GM12872 (cell line): ENCODE measurements around the gene ATP13A5.

Source experiments
- TF ChIP-seq, protein P1 (sequence below): IDR thresholded peaks from 3 replicates; pipeline ENCODE4 v1.5.1; 2011; ENCODE audit warnings: low read depth, mild to moderate bottlenecking, low read length, moderate library complexity; ENCODE audit not compliant: insufficient read depth

The ATP13A5 gene

DNA sequence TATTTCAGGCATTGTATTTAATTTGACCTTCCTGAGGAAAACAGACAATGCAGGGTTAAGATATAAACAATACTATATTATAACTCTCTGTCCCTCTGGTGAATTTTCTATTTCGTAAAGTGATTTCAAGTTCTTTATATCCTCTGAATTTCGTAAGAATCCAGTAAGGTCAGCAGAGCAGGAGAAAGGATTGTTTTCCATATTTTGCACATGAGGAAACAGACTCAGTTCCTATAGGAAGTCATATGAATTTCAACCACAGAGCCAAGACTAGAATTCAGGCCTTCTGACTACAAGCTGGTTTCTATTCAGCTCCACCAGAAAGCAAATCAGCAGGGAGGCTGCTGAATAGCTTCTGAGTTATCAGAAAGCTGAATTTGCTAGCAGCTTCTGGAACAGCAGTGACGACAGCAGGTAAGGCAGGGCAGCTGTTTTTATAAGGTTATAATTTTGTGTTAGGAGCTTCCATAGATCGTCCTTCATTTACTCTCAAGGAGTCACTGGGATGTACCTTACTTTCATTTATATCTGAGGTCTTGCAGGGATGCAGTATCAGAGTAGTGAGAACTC is 148.6 kb downstream of the ATP13A5 start:
- TF ChIP-seq, protein P1, sequence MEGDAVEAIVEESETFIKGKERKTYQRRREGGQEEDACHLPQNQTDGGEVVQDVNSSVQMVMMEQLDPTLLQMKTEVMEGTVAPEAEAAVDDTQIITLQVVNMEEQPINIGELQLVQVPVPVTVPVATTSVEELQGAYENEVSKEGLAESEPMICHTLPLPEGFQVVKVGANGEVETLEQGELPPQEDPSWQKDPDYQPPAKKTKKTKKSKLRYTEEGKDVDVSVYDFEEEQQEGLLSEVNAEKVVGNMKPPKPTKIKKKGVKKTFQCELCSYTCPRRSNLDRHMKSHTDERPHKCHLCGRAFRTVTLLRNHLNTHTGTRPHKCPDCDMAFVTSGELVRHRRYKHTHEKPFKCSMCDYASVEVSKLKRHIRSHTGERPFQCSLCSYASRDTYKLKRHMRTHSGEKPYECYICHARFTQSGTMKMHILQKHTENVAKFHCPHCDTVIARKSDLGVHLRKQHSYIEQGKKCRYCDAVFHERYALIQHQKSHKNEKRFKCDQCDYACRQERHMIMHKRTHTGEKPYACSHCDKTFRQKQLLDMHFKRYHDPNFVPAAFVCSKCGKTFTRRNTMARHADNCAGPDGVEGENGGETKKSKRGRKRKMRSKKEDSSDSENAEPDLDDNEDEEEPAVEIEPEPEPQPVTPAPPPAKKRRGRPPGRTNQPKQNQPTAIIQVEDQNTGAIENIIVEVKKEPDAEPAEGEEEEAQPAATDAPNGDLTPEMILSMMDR = no peak

DNA sequence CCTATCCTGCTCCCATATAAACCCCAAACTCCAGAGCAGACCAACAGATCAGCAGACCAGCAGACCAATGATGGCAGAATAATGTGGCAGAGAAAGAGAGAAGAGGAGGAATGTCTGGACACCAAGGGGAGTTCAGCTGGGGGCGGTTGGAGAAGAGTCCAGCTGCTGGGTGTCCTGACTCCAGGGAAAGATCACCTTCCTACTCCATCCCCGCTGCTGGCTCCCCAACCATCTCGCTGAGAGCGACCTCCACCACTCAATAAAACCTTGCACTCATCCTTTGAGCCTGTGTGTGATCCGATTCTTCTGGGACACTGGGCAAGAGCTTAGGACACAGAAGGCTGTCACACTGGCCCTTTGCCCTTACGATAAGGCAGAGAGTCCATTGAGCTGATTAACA is 150.3 kb downstream of the ATP13A5 start:
- TF ChIP-seq, protein P1 = no peak

DNA sequence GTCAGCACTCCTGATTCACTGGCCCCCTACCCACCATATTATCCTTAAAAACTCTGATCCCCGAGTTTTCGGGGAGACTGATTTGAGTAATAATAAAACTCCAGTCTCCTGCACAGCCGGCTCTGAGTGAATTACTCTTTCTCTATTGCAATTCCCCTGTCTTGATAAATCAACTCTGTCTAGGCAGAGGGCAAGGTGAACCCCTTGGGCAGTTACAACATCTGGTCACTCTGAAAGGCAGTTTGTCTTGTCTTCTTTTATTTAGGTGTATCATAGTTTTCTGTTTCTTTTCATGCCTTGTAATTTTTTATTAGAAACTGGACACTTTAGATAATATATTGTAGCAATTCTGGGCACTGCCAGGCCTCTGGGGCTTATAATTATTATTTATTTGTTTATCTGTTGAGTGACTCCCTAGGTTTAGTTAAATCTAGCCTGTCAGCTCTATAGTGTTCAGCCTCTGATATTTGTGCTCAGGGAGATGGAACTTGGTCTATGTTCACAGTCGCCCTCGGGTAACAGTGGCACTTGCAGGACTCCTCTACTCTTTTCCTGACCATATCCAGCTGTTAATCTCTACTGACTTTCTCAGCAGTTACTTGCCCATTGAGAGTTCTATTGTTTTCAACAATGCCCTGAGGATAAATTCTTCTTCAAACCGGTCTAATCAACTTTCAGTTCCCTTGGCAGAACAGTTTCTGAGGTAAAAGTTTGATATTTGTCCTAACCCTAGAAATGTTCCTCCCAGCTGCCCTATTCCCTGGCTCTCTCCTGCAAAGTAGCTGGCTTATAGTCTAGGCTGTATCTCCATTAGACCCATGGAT is 153.0 kb downstream of the ATP13A5 start:
- TF ChIP-seq, protein P1 = no peak
